Measurements from ENCODE around the gene AGO1.

Gene AGO1

GRCh38 chr1:35930593-35931445 lies 47.8 kb downstream of the AGO1 start, which contains the start of gene AGO3:
AGO3 (plus strand) TSS chr1:35931105; CDS start chr1:35931427, 322 bp downstream.
- DNase-seq (ENCODE audit: low read depth) = peak; percentile 96
- no peak for TF ChIP-seq CTCF (IDR thresholded peaks at IDR 0.05; ENCODE audit: low read depth, low read length)
- TF ChIP-seq MAX (IDR thresholded peaks at IDR 0.05; ENCODE audit: low read depth, low read length) = peak; percentile 69; the same call in 1 of the 2 replicates
- peak; percentile 78 for TF ChIP-seq POLR2A (IDR thresholded peaks at IDR 0.05; ENCODE audit: extremely low read depth, insufficient read length)
- TF ChIP-seq MYC (IDR thresholded peaks at IDR 0.05; ENCODE audit: low read depth, low read length) = peak; percentile 79
- H3K4me3 ChIP-seq (ENCODE audit: low read depth, low read length) = peak within 1 kb of the TSS; percentile 98

GRCh38 chr1:35931446-35932157 lies 48.6 kb downstream of the AGO1 start:
- peak; percentile 50 for DNase-seq (ENCODE audit: low read depth)
- TF ChIP-seq MAX (IDR thresholded peaks at IDR 0.05; ENCODE audit: low read depth, low read length) = no peak
- TF ChIP-seq MYC (IDR thresholded peaks at IDR 0.05; ENCODE audit: low read depth, low read length) = no peak
- no peak for TF ChIP-seq POLR2A (IDR thresholded peaks at IDR 0.05; ENCODE audit: extremely low read depth, insufficient read length)
- no peak for TF ChIP-seq CTCF (IDR thresholded peaks at IDR 0.05; ENCODE audit: low read depth, low read length)
- peak overlapping the region; percentile 98 for H3K4me3 ChIP-seq (ENCODE audit: low read depth, low read length)

- H3K4me3 ChIP-seq (ENCODE audit: low read depth, low read length) = peak overlapping the region; percentile 98
- no peak for TF ChIP-seq POLR2A (IDR thresholded peaks at IDR 0.05; ENCODE audit: extremely low read depth, insufficient read length)
- peak; percentile 7 for DNase-seq (ENCODE audit: low read depth)
Observed at GRCh38 chr1:35932158-35932636, 49.2 kb downstream of the AGO1 start.

GRCh38 chr1:35932941-35933340 lies 49.9 kb downstream of the AGO1 start:
- TF ChIP-seq MAX (IDR thresholded peaks at IDR 0.05; ENCODE audit: low read depth, low read length) (no peak), MYC (IDR thresholded peaks at IDR 0.05; ENCODE audit: low read depth, low read length) (no peak), POLR2A (IDR thresholded peaks at IDR 0.05; ENCODE audit: extremely low read depth, insufficient read length) (no peak), CTCF (IDR thresholded peaks at IDR 0.05; ENCODE audit: low read depth, low read length) (no peak)
- DNase-seq (ENCODE audit: low read depth) = no peak
- peak overlapping the region; percentile 98 for H3K4me3 ChIP-seq (ENCODE audit: low read depth, low read length)

GRCh38 chr1:35935442-35936388 lies 52.7 kb downstream of the AGO1 start:
- TF ChIP-seq MAX (IDR thresholded peaks at IDR 0.05; ENCODE audit: low read depth, low read length) = no peak
- no peak for TF ChIP-seq MYC (IDR thresholded peaks at IDR 0.05; ENCODE audit: low read depth, low read length)
- no peak for TF ChIP-seq CTCF (IDR thresholded peaks at IDR 0.05; ENCODE audit: low read depth, low read length)
- TF ChIP-seq POLR2A (IDR thresholded peaks at IDR 0.05; ENCODE audit: extremely low read depth, insufficient read length) = no peak
- H3K4me3 ChIP-seq (ENCODE audit: low read depth, low read length) = no peak overlapping the region
- DNase-seq (ENCODE audit: low read depth) = no peak

Data from NB4 (cell line).